Endodermal cell (in vitro differentiated cells): ENCODE data around the gene SLC17A9. TPM values are rescaled to one million over a fixed set of nuclear protein-coding genes. Genes with fewer than 3 reads are reported as not detected.
A peak's percentile ranks its signal among the peaks of the same experiment; 100 is the strongest.

Source experiments
- DNase-seq: peaks from one replicate; pipeline ENCODE4 v3.0.0-alpha.2; 2017
- H3K27ac ChIP-seq: 2 replicates; pipeline ENCODE4 v1.5.1; 2013; ENCODE audit warnings: mild to moderate bottlenecking, low read depth, low read length, moderate library complexity
- H3K27me3 ChIP-seq: 2 replicates; pipeline ENCODE4 v1.6.1; 2013; ENCODE audit warnings: mild to moderate bottlenecking, low read length, moderate library complexity; ENCODE audit not compliant: insufficient read depth, control insufficient read depth, poor library complexity, severe bottlenecking
- H3K36me3 ChIP-seq: 2 replicates; pipeline ENCODE4 v1.7.0; 2013; ENCODE audit warnings: mild to moderate bottlenecking, low read length, moderate library complexity; ENCODE audit not compliant: control insufficient read depth, insufficient read depth
- H3K4me1 ChIP-seq: one replicate; pipeline ENCODE4 v1.7.0; 2013; ENCODE audit warnings: low read length; ENCODE audit not compliant: control insufficient read depth, insufficient read depth
- H3K4me3 ChIP-seq: 2 replicates; pipeline ENCODE4 v1.5.1; 2013; ENCODE audit warnings: mild to moderate bottlenecking, low read length, moderate library complexity
- H3K9ac ChIP-seq: 2 replicates; pipeline ENCODE4 v1.6.1; 2013; ENCODE audit warnings: mild to moderate bottlenecking, low read length, moderate library complexity; ENCODE audit not compliant: poor library complexity, severe bottlenecking; ENCODE audit errors: extremely low read depth
- H3K9me3 ChIP-seq: 2 replicates; pipeline ENCODE4 v1.6.1; 2013; ENCODE audit warnings: mild to moderate bottlenecking, low read length, moderate library complexity; ENCODE audit not compliant: control insufficient read depth
- H3K27ac Mint-ChIP-seq: 2 replicates; pipeline ENCODE4 v1.8.0; 2020; ENCODE audit warnings: mixed read lengths
- H3K27me3 Mint-ChIP-seq: 2 replicates; pipeline ENCODE4 v1.8.0; 2021; ENCODE audit warnings: mild to moderate bottlenecking, mixed read lengths; ENCODE audit not compliant: insufficient read depth
- H3K36me3 Mint-ChIP-seq: 2 replicates; pipeline ENCODE4 v1.8.0; 2020; ENCODE audit warnings: low read depth, mixed read lengths
- H3K4me1 Mint-ChIP-seq: 2 replicates; pipeline ENCODE4 v1.8.0; 2020; ENCODE audit warnings: mixed read lengths
- H3K4me3 Mint-ChIP-seq: 2 replicates; pipeline ENCODE4 v1.8.0; 2020; ENCODE audit warnings: mild to moderate bottlenecking, moderate library complexity, mixed read lengths
- H3K9me3 Mint-ChIP-seq: 2 replicates; pipeline ENCODE4 v1.8.0; 2020; ENCODE audit warnings: mild to moderate bottlenecking, mixed read lengths
- CTCF ChIP-seq: fragments of 200-600 bp; sonication (generic); conservative IDR thresholded peaks from 2 replicates; pipeline ENCODE4 v1.5.0; 2021; ENCODE audit warnings: antibody characterized with exemption, mild to moderate bottlenecking
- whole genome bisulfite sequencing, 2 experiments: methylation state at CpG; one replicate each; pipeline versions ENCODE4 v1.1.5 to v1.1.7; 2013; ENCODE audit warnings: missing lambda C conversion rate in 2 of 2, mixed read lengths in 1 of 2; ENCODE audit not compliant: insufficient coverage in 1 of 2, insufficient read length in 1 of 2; 5-methylcytosine and 5-hydroxymethylcytosine counted together
- total RNA-seq, 2 donors: library from RNA; stranded (reverse); fragmentation: NEBNext Ultra II Directional in 1 of 2; extraction: Animal tissue kit (Norgen Biotek cat#: 25700) in 1 of 2; gene quantifications; 2 replicates in 1 of 2; 3 replicates in 1 of 2; pipeline ENCODE4 v1.2.1, GENCODE V29; 2021

Gene SLC17A9
- total RNA-seq, 2 donors from 2014 or later, result 8.9 to 10.2 TPM

- 76 to 85% methylated on average over 12 to 23 of the region's 23 CpGs for WGBS, 2 experiments
- no peak for TF ChIP-seq CTCF
- Histone ChIP-seq H3K36me3 (peaks cover under 1% of the 10 kb centered on the region), H3K4me1 (peaks cover 11% of the 10 kb centered on the region), H3K9me3 (no peaks in the 10 kb centered on the region), H3K27me3 (no peaks in the 10 kb centered on the region), H3K4me3 (no peak overlapping the region), H3K9ac (no peak overlapping the region), H3K27ac (no peak overlapping the region)
- no peaks in the 10 kb centered on the region for H3K9me3 Mint-ChIP-seq
- no peaks in the 10 kb centered on the region for H3K36me3 Mint-ChIP-seq
- peak overlapping the region; percentile 25 for H3K4me3 Mint-ChIP-seq
- peaks cover 16% of the 10 kb centered on the region for H3K4me1 Mint-ChIP-seq
- H3K27ac Mint-ChIP-seq, result no peak overlapping the region
- DNase-seq, result no peak
- no peaks in the 10 kb centered on the region for H3K27me3 Mint-ChIP-seq
Measured at GRCh38 chr20:62955519-62956386, 3.2 kb downstream of the SLC17A9 start.

GRCh38 chr20:62956387-62957135 is 4.1 kb downstream of the SLC17A9 start:
- H3K27ac Mint-ChIP-seq, result no peak overlapping the region

More at GRCh38 chr20:62956387-62957135, 4.1 kb downstream of the SLC17A9 start:
- H3K4me1 ChIP-seq, result peaks cover 11% of the 10 kb centered on the region
- Mint-ChIP-seq H3K4me3 (no peak overlapping the region), H3K9me3 (no peaks in the 10 kb centered on the region), H3K4me1 (peaks cover 16% of the 10 kb centered on the region), H3K36me3 (no peaks in the 10 kb centered on the region), H3K27me3 (no peaks in the 10 kb centered on the region)
- H3K9ac ChIP-seq, result no peak overlapping the region
- H3K9me3 ChIP-seq, result no peaks in the 10 kb centered on the region
- H3K36me3 ChIP-seq, result no peaks in the 10 kb centered on the region
- WGBS, 2 experiments, result 91 to 96% methylated on average over 9 to 25 of the region's 25 CpGs
- no peak overlapping the region for H3K4me3 ChIP-seq
- DNase-seq, result no peak
- no peak overlapping the region for H3K27ac ChIP-seq
- H3K27me3 ChIP-seq, result no peaks in the 10 kb centered on the region
- no peak for TF ChIP-seq CTCF
